Natural killer cell (primary cell): ENCODE measurements around the gene TTLL1. TPM values are rescaled to one million over a fixed set of nuclear protein-coding genes. Genes with fewer than 3 reads are reported as not detected.
"Not testable (repeated sequence)": the region's sequence is repeated elsewhere in the genome, so short reads cannot be mapped to it uniquely, and the experiment has no call there.

Source experiments
- ATAC-seq, 3 donors: fragments of 150-1000 bp in 2 of 3; fragments of 200-7000 bp in 1 of 3; cut with Tn5 transposase; 1 replicate in 1 of 3; 2 replicates in 2 of 3; pipeline ENCODE4 v1.10.0; 2021; ENCODE audit warnings: mild to moderate bottlenecking in 2 of 3, moderate library complexity in 2 of 3
- DNase-seq, 2 donors: peaks; one replicate each; pipeline versions ENCODE4 v3.0.0 to v3.0.0-alpha.2; 2013 to 2021; ENCODE audit warnings: mixed read lengths in 1 of 2
- H3K27ac ChIP-seq: one replicate; pipeline ENCODE4 v1.5.1; 2013; ENCODE audit warnings: mild to moderate bottlenecking, low read length
- H3K27me3 ChIP-seq: one replicate; pipeline ENCODE4 v1.6.1; 2013; ENCODE audit warnings: low read length; ENCODE audit not compliant: control insufficient read depth, insufficient read depth
- H3K36me3 ChIP-seq: one replicate; pipeline ENCODE4 v1.6.1; 2013; ENCODE audit warnings: low read length; ENCODE audit not compliant: control insufficient read depth, insufficient read depth
- H3K4me1 ChIP-seq: one replicate; pipeline ENCODE4 v1.6.1; 2013; ENCODE audit warnings: low read length; ENCODE audit not compliant: control insufficient read depth, insufficient read depth
- H3K4me3 ChIP-seq: one replicate; pipeline ENCODE4 v1.5.1; 2013; ENCODE audit warnings: low read length
- H3K9me3 ChIP-seq: one replicate; pipeline ENCODE4 v1.6.1; 2013; ENCODE audit warnings: low read length; ENCODE audit not compliant: control insufficient read depth, insufficient read depth
- H3K27ac Mint-ChIP-seq, 2 donors: one replicate each; pipeline ENCODE4 v1.8.0; 2022; ENCODE audit warnings: mild to moderate bottlenecking in 2 of 2, mixed read lengths in 2 of 2, moderate library complexity in 1 of 2
- H3K27me3 Mint-ChIP-seq, 2 donors: one replicate each; pipeline ENCODE4 v1.8.0; 2022; ENCODE audit warnings: low read depth in 2 of 2, mixed read lengths in 2 of 2
- H3K36me3 Mint-ChIP-seq: one replicate; pipeline ENCODE4 v1.8.0; 2022; ENCODE audit warnings: mixed read lengths
- H3K4me1 Mint-ChIP-seq, 2 donors: one replicate each; pipeline ENCODE4 v1.8.0; 2022; ENCODE audit warnings: mixed read lengths in 2 of 2
- H3K4me3 Mint-ChIP-seq: one replicate; pipeline ENCODE4 v1.8.0; 2022; ENCODE audit warnings: mild to moderate bottlenecking, moderate library complexity, mixed read lengths
- H3K9me3 Mint-ChIP-seq, 2 donors: one replicate each; pipeline ENCODE4 v1.8.0; 2022; ENCODE audit warnings: mixed read lengths in 2 of 2
- CTCF ChIP-seq: fragments of 200-600 bp; IDR thresholded peaks from one replicate; pipeline ENCODE4 v1.8.0; 2022; ENCODE audit warnings: antibody characterized with exemption
- WGBS: methylation state at CpG from one replicate; pipeline ENCODE4 v1.1.7; 2013; ENCODE audit warnings: missing lambda C conversion rate; ENCODE audit not compliant: insufficient coverage; 5-methylcytosine and 5-hydroxymethylcytosine counted together
- intact Hi-C: fragments of 100-400 bp; cut with micrococcal nuclease; formaldehyde crosslinking; loops from one replicate; pipeline ENCODE4 v1.14.2; 2022
- total RNA-seq, 4 donors: library from RNA; stranded (reverse); fragments of 120-200 nt in 1 of 4; gene quantifications; one replicate each; pipeline versions ENCODE4 v1.2.3 to v1.2.4, GENCODE V29; 2013 to 2022

Gene TTLL1
- total RNA-seq, 3 donors from 2014 or later (not counting 1 experiment from before 2014, with no cell fraction given): 4.4 to 6.5 (median 6.0) TPM

GRCh38 chr22:42996646-42997365 is 92.4 kb downstream of the TTLL1 start:
- no peak overlapping the region for H3K27ac ChIP-seq
- DNase-seq (no peak), ATAC-seq (no peak)
- Mint-ChIP-seq H3K36me3 (no peaks in the 10 kb centered on the region), H3K9me3 (no peaks in the 10 kb centered on the region), H3K4me3 (no peak overlapping the region), H3K27ac (no peak overlapping the region), H3K4me1 (peaks cover 55 to 63% of the 10 kb centered on the region in 2 donors), H3K27me3 (no peaks in the 10 kb centered on the region)
- H3K27me3 ChIP-seq: no peaks in the 10 kb centered on the region
- TF ChIP-seq CTCF: no peak
- peaks cover 34% of the 10 kb centered on the region for H3K4me1 ChIP-seq
- no peaks in the 10 kb centered on the region for H3K36me3 ChIP-seq
- H3K4me3 ChIP-seq: no peak overlapping the region
- intact Hi-C loops: no loop called here
- WGBS: 92% methylated on average over 9 of the region's 10 CpGs
- no peaks in the 10 kb centered on the region for H3K9me3 ChIP-seq

GRCh38 chr22:42995654-42996053 is 93.5 kb downstream of the TTLL1 start:
- ATAC-seq, H3K27ac ChIP-seq, H3K27ac Mint-ChIP-seq, H3K27me3 ChIP-seq, DNase-seq, H3K4me3 Mint-ChIP-seq, H3K4me3 ChIP-seq, H3K27me3 Mint-ChIP-seq, intact Hi-C loops, H3K36me3 Mint-ChIP-seq, H3K9me3 Mint-ChIP-seq, H3K36me3 ChIP-seq, H3K9me3 ChIP-seq: not testable (repeated sequence)
- WGBS: 79% methylated on average over 5 of the region's 7 CpGs
- H3K4me1 ChIP-seq: peaks cover 23% of the 10 kb centered on the region
- H3K4me1 Mint-ChIP-seq: peaks cover 44 to 52% of the 10 kb centered on the region in 2 donors

GRCh38 chr22:42994917-42995562 is 94.2 kb downstream of the TTLL1 start:
- DNase-seq (no peak), ATAC-seq (peak in 2 of 3 donors; percentile 34 to 66)

More at GRCh38 chr22:42994917-42995562, 94.2 kb downstream of the TTLL1 start:
- 54% methylated on average over 9 of the region's 9 CpGs for WGBS
- Mint-ChIP-seq H3K4me1 (peaks cover 45 to 52% of the 10 kb centered on the region in 2 donors), H3K27me3 (no peaks in the 10 kb centered on the region), H3K4me3 (no peak overlapping the region), H3K9me3 (no peaks in the 10 kb centered on the region), H3K36me3 (no peaks in the 10 kb centered on the region), H3K27ac (peak overlapping the region in 1 of 2 donors; percentile 56)
- H3K4me1 ChIP-seq: peaks cover 23% of the 10 kb centered on the region
- no peaks in the 10 kb centered on the region for H3K27me3 ChIP-seq
- intact Hi-C loops: no loop called here
- no peak overlapping the region for H3K4me3 ChIP-seq
- no peak overlapping the region for H3K27ac ChIP-seq
- H3K36me3 ChIP-seq: no peaks in the 10 kb centered on the region
- no peaks in the 10 kb centered on the region for H3K9me3 ChIP-seq
- TF ChIP-seq CTCF: no peak
